ENCODE data around the gene ULK3. TPM values are rescaled to one million over a fixed set of nuclear protein-coding genes. Genes with fewer than 3 reads are reported as not detected.

ULK3 gene
- total RNA-seq, 1 donor from 2014 or later, result 52.1 TPM

DNA sequence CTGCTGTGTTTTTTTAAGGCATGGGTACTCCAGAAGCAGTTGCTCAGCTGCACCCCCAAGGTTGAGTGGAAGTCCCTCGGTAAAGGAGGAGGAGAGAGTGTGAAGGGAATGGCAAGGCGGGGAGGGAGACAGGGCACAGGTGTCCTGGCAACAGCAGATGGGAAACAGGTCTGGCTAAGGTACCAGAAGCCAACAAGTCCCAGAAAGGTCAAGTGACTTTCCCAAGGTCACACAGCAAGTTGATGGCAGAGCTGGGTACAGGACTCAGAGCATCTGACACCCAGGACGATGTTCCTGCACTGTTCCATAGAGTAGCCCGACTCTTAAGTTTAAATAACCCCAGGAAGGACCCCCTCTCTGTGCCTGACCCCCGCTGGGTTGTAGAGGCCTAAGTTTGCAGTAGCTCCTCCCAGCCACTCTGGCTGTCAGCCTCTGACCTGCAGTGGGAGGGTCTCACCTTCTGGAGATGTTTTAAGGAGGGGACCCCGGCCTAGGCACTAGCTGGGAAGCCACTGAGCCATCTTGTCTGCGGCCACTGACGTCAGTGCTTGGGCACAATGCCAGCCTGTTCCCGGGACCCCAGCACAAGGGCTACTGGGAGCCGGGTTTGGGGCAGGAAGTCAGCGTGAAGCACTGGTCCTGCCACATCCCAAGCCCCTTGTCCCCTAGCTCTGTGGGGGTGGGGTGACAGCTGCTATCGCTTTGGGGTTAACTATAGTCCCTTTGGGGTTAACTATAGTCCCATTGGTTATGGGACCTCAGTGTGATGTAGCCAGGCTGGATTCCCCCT lies 50.5 kb downstream of the ULK3 start:
- ATAC-seq (ENCODE audit: low read depth), result no peak
- intact Hi-C loops (cut with micrococcal nuclease), result loop anchor here (1.0 kb wide), 1 partner anchor 21 kb away; no protein-coding TSS in a partner anchor
- TF ChIP-seq, protein P1, sequence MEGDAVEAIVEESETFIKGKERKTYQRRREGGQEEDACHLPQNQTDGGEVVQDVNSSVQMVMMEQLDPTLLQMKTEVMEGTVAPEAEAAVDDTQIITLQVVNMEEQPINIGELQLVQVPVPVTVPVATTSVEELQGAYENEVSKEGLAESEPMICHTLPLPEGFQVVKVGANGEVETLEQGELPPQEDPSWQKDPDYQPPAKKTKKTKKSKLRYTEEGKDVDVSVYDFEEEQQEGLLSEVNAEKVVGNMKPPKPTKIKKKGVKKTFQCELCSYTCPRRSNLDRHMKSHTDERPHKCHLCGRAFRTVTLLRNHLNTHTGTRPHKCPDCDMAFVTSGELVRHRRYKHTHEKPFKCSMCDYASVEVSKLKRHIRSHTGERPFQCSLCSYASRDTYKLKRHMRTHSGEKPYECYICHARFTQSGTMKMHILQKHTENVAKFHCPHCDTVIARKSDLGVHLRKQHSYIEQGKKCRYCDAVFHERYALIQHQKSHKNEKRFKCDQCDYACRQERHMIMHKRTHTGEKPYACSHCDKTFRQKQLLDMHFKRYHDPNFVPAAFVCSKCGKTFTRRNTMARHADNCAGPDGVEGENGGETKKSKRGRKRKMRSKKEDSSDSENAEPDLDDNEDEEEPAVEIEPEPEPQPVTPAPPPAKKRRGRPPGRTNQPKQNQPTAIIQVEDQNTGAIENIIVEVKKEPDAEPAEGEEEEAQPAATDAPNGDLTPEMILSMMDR (IDR thresholded peaks at IDR 0.05), result no peak
- ChIA-PET CTCF (interaction anchor here (0.6 to 26.2 kb wide), 6 partner anchors 16 to 158 kb away, joined by 3 to 1146 read pairs (median 6); partner anchors contain the start of gene CSK), POLR2A (interaction anchor here (0.7 to 32.5 kb wide), 8 partner anchors 0 to 331 kb away, joined by 3 to 2569 read pairs (median 4); partner anchors contain the start of genes CLK3, CSK and UBL7)
- no peak for DNase-seq
- H3K9me3 Mint-ChIP-seq, result no peaks in the 10 kb centered on the region
- H3K36me3 Mint-ChIP-seq (ENCODE audit: low read depth), result peaks cover 67% of the 10 kb centered on the region
- peaks cover 96% of the 10 kb centered on the region for H3K4me1 Mint-ChIP-seq
- peak overlapping the region; percentile 71 for H3K4me3 Mint-ChIP-seq
- peak overlapping the region; percentile 99 for H3K27ac Mint-ChIP-seq
- H3K27me3 Mint-ChIP-seq, result no peaks in the 10 kb centered on the region

DNA sequence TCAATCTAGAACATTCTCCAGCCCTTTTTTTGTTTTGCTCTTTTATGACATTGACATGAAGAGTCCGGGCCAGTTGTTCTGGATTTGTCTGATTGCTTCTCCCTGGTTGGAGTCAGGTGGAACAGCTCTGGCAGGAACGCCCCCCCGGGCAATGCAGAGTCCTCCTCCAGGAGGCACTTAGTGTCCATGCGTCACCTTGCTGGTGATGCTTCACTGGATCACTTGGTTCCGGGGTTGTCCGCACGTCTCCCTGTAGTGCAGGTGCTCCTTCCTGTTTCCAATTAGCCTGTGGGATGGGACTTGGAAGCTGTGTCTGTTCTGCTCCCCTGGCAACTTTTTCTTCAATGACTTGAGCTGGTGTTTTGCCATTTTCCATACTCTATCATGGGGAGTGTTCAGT lies 51.3 kb downstream of the ULK3 start:
- no peak for DNase-seq
- H3K9me3 Mint-ChIP-seq, result no peaks in the 10 kb centered on the region
- ChIA-PET POLR2A (interaction anchor here (0.5 to 32.5 kb wide), 3 partner anchors 1 to 333 kb away, joined by 3 to 2569 read pairs (median 2569); partner anchors contain the start of gene CSK), CTCF (interaction anchor here (0.9 to 26.2 kb wide), 4 partner anchors 7 to 159 kb away, joined by 3 to 1146 read pairs (median 72); partner anchors contain the start of gene CSK)
- H3K36me3 Mint-ChIP-seq (ENCODE audit: low read depth), result peaks cover 69% of the 10 kb centered on the region
- ATAC-seq (ENCODE audit: low read depth), result no peak
- intact Hi-C loops (cut with micrococcal nuclease), result no loop called here
- H3K27me3 Mint-ChIP-seq, result no peaks in the 10 kb centered on the region
- peaks cover 96% of the 10 kb centered on the region for H3K4me1 Mint-ChIP-seq
- TF ChIP-seq, protein P1 (IDR thresholded peaks at IDR 0.05), result no peak
- peak overlapping the region; percentile 99 for H3K27ac Mint-ChIP-seq
- peak overlapping the region; percentile 71 for H3K4me3 Mint-ChIP-seq

DNA sequence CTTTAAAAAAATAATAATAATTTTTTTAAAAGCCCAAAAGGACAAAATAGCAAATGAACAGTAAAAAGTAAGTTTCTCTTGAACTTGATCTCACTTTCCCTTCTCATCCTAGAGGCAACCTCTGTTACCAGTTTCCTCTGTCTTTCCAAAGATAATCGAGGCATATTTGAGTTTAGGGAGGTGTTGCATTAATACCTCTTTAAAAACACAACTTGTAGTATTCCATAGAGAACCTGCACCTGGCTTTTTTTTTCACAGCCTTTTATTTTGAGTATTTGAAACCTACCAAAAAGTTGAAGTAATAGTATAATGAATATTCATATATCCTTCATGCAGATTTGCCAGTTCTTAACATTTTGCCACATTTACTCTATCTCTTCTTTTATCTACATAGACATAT lies 51.9 kb downstream of the ULK3 start:
- Mint-ChIP-seq H3K4me3 (peak overlapping the region; percentile 71), H3K4me1 (peaks cover 96% of the 10 kb centered on the region), H3K27ac (peak overlapping the region; percentile 99), H3K9me3 (no peaks in the 10 kb centered on the region), H3K36me3 (ENCODE audit: low read depth) (peaks cover 67% of the 10 kb centered on the region), H3K27me3 (no peaks in the 10 kb centered on the region)
- intact Hi-C loops (cut with micrococcal nuclease), result no loop called here
- no peak for ATAC-seq (ENCODE audit: low read depth)
- DNase-seq, result no peak
- ChIA-PET POLR2A (interaction anchor here (0.5 to 32.5 kb wide), 6 partner anchors 2 to 660 kb away, joined by 3 to 2569 read pairs (median 14); partner anchors contain the start of genes CSK, PPCDC and SIN3A), CTCF (interaction anchor here (1.6 to 26.2 kb wide), 3 partner anchors 7 to 159 kb away, joined by 5 to 1146 read pairs (median 134); partner anchors contain the start of gene CSK)
- TF ChIP-seq, protein P1 (IDR thresholded peaks at IDR 0.05), result no peak

DNA sequence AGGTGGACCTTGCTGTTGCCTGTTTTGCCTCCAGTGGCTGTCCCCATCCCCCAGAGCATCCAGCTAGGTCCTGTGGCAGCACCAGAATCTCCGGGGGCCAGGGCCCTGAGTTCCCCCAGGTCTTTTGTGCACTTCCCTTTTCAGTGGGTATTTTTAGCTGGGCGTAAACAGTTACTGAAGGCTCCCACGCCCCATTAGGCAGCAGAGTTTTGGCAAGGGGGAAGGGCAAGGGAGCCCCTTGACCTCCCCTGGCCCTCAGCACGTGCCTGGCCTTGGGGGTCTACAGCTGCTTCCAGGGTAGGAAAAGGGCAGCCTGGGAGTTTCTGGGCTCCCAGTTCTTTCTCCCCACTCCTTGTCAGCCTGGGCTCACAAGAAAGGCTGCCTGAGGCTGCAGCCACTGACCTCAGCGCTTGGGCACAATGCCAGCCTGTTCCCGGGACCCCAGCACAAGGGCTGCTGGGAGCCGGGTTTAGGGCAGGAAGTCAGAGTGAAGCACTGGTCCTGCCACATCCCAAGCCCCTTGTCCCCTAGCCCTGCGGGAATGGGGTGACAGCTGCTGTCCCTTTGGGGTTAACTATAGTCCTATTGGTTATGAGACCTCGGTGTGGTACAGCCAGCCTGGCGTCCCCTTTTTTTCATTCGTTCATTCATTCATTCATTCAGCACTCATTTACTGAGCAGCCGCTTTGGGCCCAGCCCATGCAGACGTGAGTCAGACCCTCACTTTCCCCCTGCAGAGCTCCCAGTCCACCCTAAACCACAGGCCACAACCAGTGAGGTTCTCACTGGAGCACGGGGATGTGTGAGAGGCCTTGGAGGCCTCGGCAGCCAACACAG lies 52.7 kb downstream of the ULK3 start:
- TF ChIP-seq, protein P1 (IDR thresholded peaks at IDR 0.05), result no peak
- CTCF ChIA-PET, result interaction anchor here (0.6 to 26.2 kb wide), 6 partner anchors 8 to 160 kb away, joined by 3 to 1146 read pairs (median 4); partner anchors contain the start of genes CSK and FAM219B
- intact Hi-C loops (cut with micrococcal nuclease), result no loop called here

More for the DNA sequence above, 52.7 kb downstream of the ULK3 start:
- H3K36me3 Mint-ChIP-seq (ENCODE audit: low read depth), result peaks cover 67% of the 10 kb centered on the region
- H3K27ac Mint-ChIP-seq, result peak overlapping the region; percentile 99
- no peaks in the 10 kb centered on the region for H3K9me3 Mint-ChIP-seq
- no peaks in the 10 kb centered on the region for H3K27me3 Mint-ChIP-seq
- POLR2A ChIA-PET, result interaction anchor here (0.6 to 32.5 kb wide), 12 partner anchors 3 to 661 kb away, joined by 3 to 2569 read pairs (median 6); partner anchors contain the start of genes CSK, PPCDC and SIN3A
- DNase-seq (peak; percentile 67), ATAC-seq (ENCODE audit: low read depth) (peak; percentile 16)
- H3K4me3 Mint-ChIP-seq, result peak overlapping the region; percentile 89
- peaks cover 97% of the 10 kb centered on the region for H3K4me1 Mint-ChIP-seq

Data from activated B cell treated with CpG ODN at 0.5 μM for 24 hours (primary cell).